B cell (primary cell): ENCODE measurements around the gene CHSY3.

Experiments used
- CTCF ChIP-seq: fragments of 200-600 bp; IDR thresholded peaks from one replicate; pipeline ENCODE4 v1.8.0; 2022; ENCODE audit warnings: antibody characterized with exemption, mild to moderate bottlenecking
- EZH2 ChIP-seq: IDR thresholded peaks from 2 replicates; pipeline ENCODE4 v1.6.1; 2012; ENCODE audit warnings: borderline replicate concordance, low read depth, mild to moderate bottlenecking, moderate library complexity, low read length; ENCODE audit not compliant: insufficient read depth, poor library complexity, severe bottlenecking

- TF ChIP-seq CTCF (no peak), EZH2 (no peak)
These were observed 157.5 kb downstream of the CHSY3 start for GRCh38 chr5:130061746-130062145.
